ENCODE measurements around the gene GRM5.

DNA sequence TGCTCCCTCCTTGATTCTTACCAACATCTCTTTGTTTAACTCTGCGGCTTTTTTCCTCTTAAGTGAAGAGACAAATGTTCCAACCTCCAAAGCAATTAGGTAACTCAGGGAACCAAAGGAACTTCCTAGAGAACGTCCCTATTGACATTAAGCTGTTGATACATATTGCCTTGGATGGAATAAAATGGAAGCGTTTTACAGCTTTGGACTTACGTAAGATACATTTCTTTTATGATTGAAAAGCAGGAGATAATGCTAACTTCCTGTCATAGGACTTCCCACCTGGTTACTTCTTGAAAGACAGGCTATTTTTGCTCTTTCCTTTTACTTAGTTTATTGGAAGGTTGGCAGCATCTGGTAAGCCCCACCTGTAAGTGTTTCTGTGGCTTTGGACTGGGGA is 482.5 kb downstream of the GRM5 start:
- TF ChIP-seq POLR2A (IDR thresholded peaks at IDR 0.05; ENCODE audit: low read depth, low read length), result no peak
- TF ChIP-seq POLR2AphosphoS5 (IDR thresholded peaks at IDR 0.05; ENCODE audit: low read depth, low read length), result no peak
